ENCODE data around the gene PEX11G. TPM values are rescaled to one million over a fixed set of nuclear protein-coding genes. Genes with fewer than 3 reads are reported as not detected.

Gene PEX11G
- total and polyA plus RNA-seq, 10 donors = 2.3 to 9.6 (median 4.6) TPM

DNA sequence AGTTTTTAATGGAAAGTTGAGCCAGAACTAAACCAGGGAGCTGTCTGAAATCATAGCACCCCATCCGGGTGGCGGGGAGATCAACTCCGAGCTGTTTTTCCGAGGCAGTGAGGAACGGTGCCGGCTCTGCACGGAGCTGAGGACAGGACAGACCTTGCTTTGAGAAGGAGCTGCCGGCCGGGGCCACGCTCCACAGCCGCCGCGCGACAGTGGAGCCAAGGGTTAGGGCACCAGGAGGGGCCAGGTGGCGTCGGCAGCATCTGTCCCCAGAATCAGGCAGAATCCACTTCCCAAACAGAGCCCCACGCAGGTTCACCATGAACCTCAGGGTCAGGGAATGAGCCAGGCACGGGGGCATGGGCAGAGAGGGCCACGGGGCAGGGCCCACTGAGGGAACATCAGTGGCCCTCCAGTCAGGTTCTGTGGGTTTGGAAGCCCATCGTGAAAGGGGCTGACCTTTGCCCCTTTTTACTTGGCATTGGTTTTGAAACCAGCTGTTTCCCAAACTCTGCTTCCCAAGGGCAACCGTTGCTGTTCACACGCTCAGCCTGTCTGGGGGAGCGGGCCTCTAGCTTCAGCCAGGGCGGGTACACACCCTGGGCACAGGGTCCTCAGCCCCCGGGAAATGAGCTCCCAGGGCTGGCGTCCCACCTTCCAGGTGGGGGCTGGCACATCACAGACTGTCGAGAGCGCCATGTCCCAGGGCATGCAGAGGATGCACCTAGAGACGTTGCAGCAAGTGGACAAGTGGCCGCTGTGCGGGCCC is 18.1 kb downstream of the PEX11G start:
- peaks cover 0 to 40% (median 17%) of the 10 kb centered on the region in 6 donors for H3K4me1 ChIP-seq
- H3K9me3 ChIP-seq = no peaks in the 10 kb centered on the region
- H3K27ac ChIP-seq = peak overlapping the region in 1 of 8 donors; percentile 79
- no peaks in the 10 kb centered on the region for H3K27me3 ChIP-seq (replicated peaks in 1 of 7)
- intact Hi-C loops (cut with DNase I; ENCODE audit: low total_unique reads) = no loop called here
- TF ChIP-seq POLR2AphosphoS5 (IDR thresholded peaks at IDR 0.05) (peak in 1 of 3 donors; percentile 37), POLR2A (IDR thresholded peaks at IDR 0.05) (no peak)
- TF ChIP-seq, protein P1, sequence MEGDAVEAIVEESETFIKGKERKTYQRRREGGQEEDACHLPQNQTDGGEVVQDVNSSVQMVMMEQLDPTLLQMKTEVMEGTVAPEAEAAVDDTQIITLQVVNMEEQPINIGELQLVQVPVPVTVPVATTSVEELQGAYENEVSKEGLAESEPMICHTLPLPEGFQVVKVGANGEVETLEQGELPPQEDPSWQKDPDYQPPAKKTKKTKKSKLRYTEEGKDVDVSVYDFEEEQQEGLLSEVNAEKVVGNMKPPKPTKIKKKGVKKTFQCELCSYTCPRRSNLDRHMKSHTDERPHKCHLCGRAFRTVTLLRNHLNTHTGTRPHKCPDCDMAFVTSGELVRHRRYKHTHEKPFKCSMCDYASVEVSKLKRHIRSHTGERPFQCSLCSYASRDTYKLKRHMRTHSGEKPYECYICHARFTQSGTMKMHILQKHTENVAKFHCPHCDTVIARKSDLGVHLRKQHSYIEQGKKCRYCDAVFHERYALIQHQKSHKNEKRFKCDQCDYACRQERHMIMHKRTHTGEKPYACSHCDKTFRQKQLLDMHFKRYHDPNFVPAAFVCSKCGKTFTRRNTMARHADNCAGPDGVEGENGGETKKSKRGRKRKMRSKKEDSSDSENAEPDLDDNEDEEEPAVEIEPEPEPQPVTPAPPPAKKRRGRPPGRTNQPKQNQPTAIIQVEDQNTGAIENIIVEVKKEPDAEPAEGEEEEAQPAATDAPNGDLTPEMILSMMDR (IDR thresholded peaks at IDR 0.05 in 8 of 11, conservative IDR thresholded peaks at IDR 0.05 in 3 of 11) = no peak
- no peak for DNase-seq
- no peak overlapping the region for H3K4me3 ChIP-seq
- peaks cover 2 to 80% (median 65%) of the 10 kb centered on the region in 6 donors for H3K36me3 ChIP-seq
- WGBS, 5 donors = 91 to 95% (median 92%) methylated on average over 26 to 31 of the region's 31 CpGs

DNA sequence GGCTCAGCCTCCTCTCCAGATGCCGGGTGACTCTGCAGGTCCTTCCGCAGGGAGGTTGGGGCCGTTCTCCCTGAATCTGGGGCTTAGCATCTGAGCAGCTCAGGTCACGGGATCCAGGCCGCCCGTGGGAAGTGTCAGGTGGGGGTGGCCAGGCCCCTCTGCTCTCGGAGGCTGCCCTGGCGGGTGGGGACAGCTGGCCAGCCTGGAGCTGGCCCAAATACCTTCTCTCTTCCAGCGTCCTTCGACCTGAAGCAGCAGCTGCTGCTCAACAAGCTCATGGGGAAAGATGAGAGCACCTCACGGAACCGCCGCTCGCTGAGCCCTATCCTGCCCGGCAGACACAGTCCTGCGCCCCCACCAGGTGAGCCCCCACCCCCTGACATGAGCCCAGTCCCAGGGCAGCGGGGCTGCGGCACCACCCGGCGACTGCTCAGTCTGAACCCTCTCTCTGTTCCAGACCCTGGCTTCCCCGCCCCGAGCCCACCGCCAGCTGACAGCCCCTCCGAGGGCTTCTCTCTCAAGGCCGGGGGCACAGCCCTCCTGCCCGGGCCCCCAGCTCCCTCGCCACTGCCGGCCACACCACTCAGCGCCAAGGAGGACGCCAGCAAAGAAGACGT is 19.1 kb downstream of the PEX11G start:
- intact Hi-C loops (cut with DNase I; ENCODE audit: low total_unique reads) = no loop called here
- Histone ChIP-seq H3K36me3 (peaks cover 2 to 86% (median 74%) of the 10 kb centered on the region in 6 donors), H3K4me1 (peaks cover 0 to 40% (median 17%) of the 10 kb centered on the region in 6 donors), H3K27ac (no peak overlapping the region), H3K27me3 (replicated peaks in 1 of 7) (no peaks in the 10 kb centered on the region), H3K9me3 (no peaks in the 10 kb centered on the region), H3K4me3 (no peak overlapping the region)
- TF ChIP-seq POLR2AphosphoS5 (IDR thresholded peaks at IDR 0.05) (peak in 2 of 3 donors; percentile 2 to 62), POLR2A (IDR thresholded peaks at IDR 0.05) (no peak)
- TF ChIP-seq, protein P1 (IDR thresholded peaks at IDR 0.05 in 8 of 11, conservative IDR thresholded peaks at IDR 0.05 in 3 of 11) = no peak
- DNase-seq = no peak
- 93 to 96% (median 94%) methylated on average over 28 to 31 of the region's 31 CpGs for WGBS, 5 donors

DNA sequence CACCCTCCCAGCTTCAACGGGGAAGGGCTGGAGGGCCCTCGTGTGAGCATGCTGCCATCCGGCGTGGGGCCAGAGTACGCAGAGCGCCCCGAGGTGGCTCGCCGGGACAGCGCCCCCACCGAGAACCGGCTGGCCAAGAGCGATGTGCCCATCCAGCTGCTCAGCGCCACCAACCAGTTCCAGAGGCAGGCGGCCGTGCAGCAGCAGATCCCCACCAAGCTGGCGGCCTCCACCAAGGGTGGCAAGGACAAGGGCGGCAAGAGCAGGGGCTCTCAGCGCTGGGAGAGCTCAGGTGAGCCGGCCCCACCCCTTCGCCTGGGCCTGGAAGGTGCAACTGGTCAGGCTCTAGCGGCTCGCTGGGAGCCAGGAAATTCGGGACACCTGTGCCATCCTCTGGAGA is 20.0 kb downstream of the PEX11G start:
- H3K4me3 ChIP-seq = no peak overlapping the region
- DNase-seq = no peak
- no peak overlapping the region for H3K27ac ChIP-seq
- peaks cover 5 to 94% (median 83%) of the 10 kb centered on the region in 6 donors for H3K36me3 ChIP-seq
- no peaks in the 10 kb centered on the region for H3K27me3 ChIP-seq (replicated peaks in 1 of 7)
- TF ChIP-seq POLR2AphosphoS5 (IDR thresholded peaks at IDR 0.05) (peak in 1 of 3 donors; percentile 72), POLR2A (IDR thresholded peaks at IDR 0.05) (no peak)
- H3K9me3 ChIP-seq = no peaks in the 10 kb centered on the region
- H3K4me1 ChIP-seq = peaks cover 0 to 32% (median 13%) of the 10 kb centered on the region in 6 donors
- 92 to 100% (median 93%) methylated on average over 2 to 24 of the region's 24 CpGs for WGBS, 5 donors
- intact Hi-C loops (cut with DNase I; ENCODE audit: low total_unique reads) = no loop called here

DNA sequence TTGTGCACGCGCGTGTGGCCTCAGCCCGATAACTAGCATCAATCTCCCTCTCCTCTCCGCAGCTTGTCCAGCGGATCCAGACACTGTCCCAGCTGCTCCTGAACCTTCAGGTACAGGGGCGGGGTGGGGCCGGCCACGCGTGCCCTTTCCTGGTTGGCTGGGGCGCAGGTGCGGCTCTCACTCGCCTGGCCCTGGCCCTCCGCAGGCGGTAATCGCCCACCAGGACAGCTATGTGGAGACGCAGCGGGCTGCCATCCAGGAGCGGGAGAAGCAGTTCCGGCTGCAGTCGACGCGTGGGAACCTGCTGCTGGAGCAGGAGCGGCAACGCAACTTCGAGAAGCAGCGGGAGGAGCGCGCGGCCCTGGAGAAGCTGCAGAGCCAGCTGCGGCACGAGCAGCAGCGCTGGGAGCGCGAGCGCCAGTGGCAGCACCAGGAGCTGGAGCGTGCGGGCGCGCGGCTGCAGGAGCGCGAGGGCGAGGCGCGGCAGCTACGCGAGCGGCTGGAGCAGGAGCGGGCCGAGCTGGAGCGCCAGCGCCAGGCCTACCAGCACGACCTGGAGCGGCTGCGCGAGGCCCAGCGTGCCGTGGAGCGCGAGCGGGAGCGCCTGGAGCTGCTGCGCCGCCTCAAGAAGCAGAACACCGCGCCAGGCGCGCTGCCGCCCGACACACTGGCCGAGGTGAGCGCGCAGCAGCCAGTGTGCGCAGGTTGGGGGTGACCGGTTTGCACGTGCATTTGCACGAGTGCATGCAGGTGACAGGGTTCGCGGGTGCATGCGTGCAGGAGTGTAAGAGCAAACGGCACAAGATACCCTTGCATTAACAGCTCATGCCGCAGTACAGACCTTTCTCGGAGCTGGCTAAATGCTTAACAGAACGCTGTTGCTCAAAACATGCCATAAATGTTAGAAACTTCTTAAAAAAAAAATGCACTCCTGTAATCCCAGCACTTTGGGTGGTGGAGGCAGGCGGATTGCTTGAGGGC is 21.5 kb downstream of the PEX11G start:
- intact Hi-C loops (cut with DNase I; ENCODE audit: low total_unique reads) = no loop called here
- Histone ChIP-seq H3K27ac (no peak overlapping the region), H3K36me3 (peaks cover 11 to 100% (median 99%) of the 10 kb centered on the region in 6 donors), H3K4me3 (no peak overlapping the region), H3K4me1 (peaks cover 0 to 17% (median 5%) of the 10 kb centered on the region in 6 donors), H3K9me3 (no peaks in the 10 kb centered on the region), H3K27me3 (replicated peaks in 1 of 7) (no peaks in the 10 kb centered on the region)
- WGBS, 5 donors = 96 to 98% (median 97%) methylated on average over 70 to 86 of the region's 86 CpGs
- peak; percentile 3 to 67 (median 19) for TF ChIP-seq POLR2AphosphoS5 (IDR thresholded peaks at IDR 0.05)
- TF ChIP-seq POLR2A (IDR thresholded peaks at IDR 0.05) = no peak
- DNase-seq = no peak

All from spleen (tissue), 11 donors.